ENCODE data around the gene STARD4. TPM values are rescaled to one million over a fixed set of nuclear protein-coding genes. Genes with fewer than 3 reads are reported as not detected.

STARD4 gene
- total RNA-seq, 2 experiments from 2014 or later: 30.4 to 43.8 TPM

DNA sequence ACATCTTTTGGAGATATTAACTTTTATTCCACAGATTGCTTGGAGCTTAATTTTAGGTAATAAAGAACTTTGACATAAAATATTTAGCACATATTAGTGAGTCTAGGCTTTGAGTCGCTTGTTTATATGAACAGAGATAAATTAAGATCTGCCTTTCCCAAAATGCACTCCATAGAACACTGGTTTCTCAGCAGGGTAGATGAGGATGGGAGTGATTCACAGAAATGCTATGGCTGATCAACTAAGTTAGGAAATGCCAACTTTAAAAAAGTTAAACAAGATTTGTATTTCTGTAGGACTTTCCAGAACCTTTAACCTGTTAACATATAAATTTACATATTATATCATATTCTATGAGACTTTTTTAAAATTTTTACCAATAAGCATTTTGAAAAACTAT lies 65.2 kb downstream of the STARD4 start:
- no peak overlapping the region for H3K27ac ChIP-seq (ENCODE audit: low read depth, low read length, poor library complexity, severe bottlenecking)
- H3K9me2 ChIP-seq (ENCODE audit: insufficient read depth, low read length): no peaks in the 10 kb centered on the region
- H3K79me2 ChIP-seq (ENCODE audit: insufficient read depth, low read depth, low read length): no peaks in the 10 kb centered on the region
- POLR2A ChIA-PET: interaction anchor here (0.6 to 1.1 kb wide), 2 partner anchors 10 to 22 kb away, joined by 3 read pairs; no protein-coding TSS in a partner anchor
- no peaks in the 10 kb centered on the region for H3K36me3 ChIP-seq (ENCODE audit: insufficient read depth, low read length)
- TF ChIP-seq, protein P1, sequence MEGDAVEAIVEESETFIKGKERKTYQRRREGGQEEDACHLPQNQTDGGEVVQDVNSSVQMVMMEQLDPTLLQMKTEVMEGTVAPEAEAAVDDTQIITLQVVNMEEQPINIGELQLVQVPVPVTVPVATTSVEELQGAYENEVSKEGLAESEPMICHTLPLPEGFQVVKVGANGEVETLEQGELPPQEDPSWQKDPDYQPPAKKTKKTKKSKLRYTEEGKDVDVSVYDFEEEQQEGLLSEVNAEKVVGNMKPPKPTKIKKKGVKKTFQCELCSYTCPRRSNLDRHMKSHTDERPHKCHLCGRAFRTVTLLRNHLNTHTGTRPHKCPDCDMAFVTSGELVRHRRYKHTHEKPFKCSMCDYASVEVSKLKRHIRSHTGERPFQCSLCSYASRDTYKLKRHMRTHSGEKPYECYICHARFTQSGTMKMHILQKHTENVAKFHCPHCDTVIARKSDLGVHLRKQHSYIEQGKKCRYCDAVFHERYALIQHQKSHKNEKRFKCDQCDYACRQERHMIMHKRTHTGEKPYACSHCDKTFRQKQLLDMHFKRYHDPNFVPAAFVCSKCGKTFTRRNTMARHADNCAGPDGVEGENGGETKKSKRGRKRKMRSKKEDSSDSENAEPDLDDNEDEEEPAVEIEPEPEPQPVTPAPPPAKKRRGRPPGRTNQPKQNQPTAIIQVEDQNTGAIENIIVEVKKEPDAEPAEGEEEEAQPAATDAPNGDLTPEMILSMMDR (conservative IDR thresholded peaks at IDR 0.05; ENCODE audit: low read length): no peak
- no peak for TF ChIP-seq EZH2phosphoT487 (IDR thresholded peaks at IDR 0.05; ENCODE audit: borderline replicate concordance, low read depth, low read length)
- no peak overlapping the region for H3K4me2 ChIP-seq (ENCODE audit: low read length)
- no peak for DNase-seq (ENCODE audit: low spot score)
- H3K4me3 ChIP-seq (ENCODE audit: low read depth, low read length, poor library complexity, severe bottlenecking): no peak overlapping the region
- H4K20me1 ChIP-seq (ENCODE audit: insufficient read depth, low read length): no peaks in the 10 kb centered on the region
- BruUV-seq (replicated peaks): no TSS peak
- H2AFZ ChIP-seq (ENCODE audit: low read length): no peak overlapping the region
- intact Hi-C loops (cut with micrococcal nuclease; ENCODE audit: unreplicated experiment): no loop called here
- CTCF ChIA-PET (ENCODE audit: unreplicated experiment): no interaction called here
- H3K4me1 ChIP-seq (ENCODE audit: insufficient read depth, low read length, poor library complexity, severe bottlenecking): no peaks in the 10 kb centered on the region
- no peaks in the 10 kb centered on the region for H3K9me3 ChIP-seq (ENCODE audit: low read length)

Other genes with a start within 250 kb of the STARD4 start
- gene NREP, start 244.7 kb upstream of the STARD4 start, total RNA-seq (2014; rRNA removed; shearing (Covaris generic)): 85.2 and 100 TPM in 2 replicates
- 40.0 and 56.1 TPM in 2 replicates for gene NREP, start 244.7 kb upstream of the STARD4 start, total RNA-seq (2022)